ENCODE results near the gene EFCC1.

Gene EFCC1

GRCh38 chr3:129019266-129019665, 18.2 kb downstream of the EFCC1 start (continued):
- TF ChIP-seq CSRNP3 (CRISPR knock-in tag; IDR thresholded peaks at IDR 0.05) (no peak), ZC3H10 (CRISPR knock-in tag; IDR thresholded peaks at IDR 0.05) (no peak), PATZ1 (CRISPR knock-in tag; IDR thresholded peaks at IDR 0.05; ENCODE audit: borderline replicate concordance) (no peak), TCF4 (CRISPR knock-in tag; IDR thresholded peaks at IDR 0.05; ENCODE audit: borderline replicate concordance) (no peak), ZNF8 (CRISPR knock-in tag; IDR thresholded peaks at IDR 0.05) (no peak)

GRCh38 chr3:129020691-129021090, 19.6 kb downstream of the EFCC1 start:
- TF ChIP-seq POU6F1 (CRISPR knock-in tag; IDR thresholded peaks at IDR 0.05; ENCODE audit: borderline replicate concordance, low read depth) = no peak
- TF ChIP-seq PPARA (CRISPR knock-in tag; IDR thresholded peaks at IDR 0.05; ENCODE audit: borderline replicate concordance) = no peak
- TF ChIP-seq GLIS3 (CRISPR knock-in tag; IDR thresholded peaks at IDR 0.05) = no peak
- no peak for TF ChIP-seq BACH2 (CRISPR knock-in tag; IDR thresholded peaks at IDR 0.05; ENCODE audit: borderline replicate concordance)
- no peak for TF ChIP-seq CREB5 (CRISPR knock-in tag; IDR thresholded peaks at IDR 0.05; ENCODE audit: low read depth)
- TF ChIP-seq ZNF565 (CRISPR knock-in tag; conservative IDR thresholded peaks at IDR 0.05; ENCODE audit: low read depth) = no peak
- no peak for TF ChIP-seq CSRNP3 (CRISPR knock-in tag; IDR thresholded peaks at IDR 0.05)
- TF ChIP-seq TOX (CRISPR knock-in tag; IDR thresholded peaks at IDR 0.05; ENCODE audit: borderline replicate concordance) = no peak
- TF ChIP-seq ARNTL (CRISPR knock-in tag; IDR thresholded peaks at IDR 0.05; ENCODE audit: borderline replicate concordance, low read depth) = no peak
- TF ChIP-seq ZNF8 (CRISPR knock-in tag; IDR thresholded peaks at IDR 0.05) = no peak
- no peak for TF ChIP-seq CSDC2 (CRISPR knock-in tag; IDR thresholded peaks at IDR 0.05)
- no peak for TF ChIP-seq RARB (CRISPR knock-in tag; IDR thresholded peaks at IDR 0.05)
- TF ChIP-seq ESRRG (CRISPR knock-in tag; IDR thresholded peaks at IDR 0.05) = no peak
- no peak for TF ChIP-seq TCF4 (CRISPR knock-in tag; IDR thresholded peaks at IDR 0.05; ENCODE audit: borderline replicate concordance)
- no peak for TF ChIP-seq ZC3H10 (CRISPR knock-in tag; IDR thresholded peaks at IDR 0.05)
- no peak for TF ChIP-seq OSR1 (CRISPR knock-in tag; IDR thresholded peaks at IDR 0.05)
- no peak for TF ChIP-seq ZNF70 (CRISPR knock-in tag; IDR thresholded peaks at IDR 0.05)
- TF ChIP-seq PATZ1 (CRISPR knock-in tag; IDR thresholded peaks at IDR 0.05; ENCODE audit: borderline replicate concordance) = no peak
- ATAC-seq = no peak

- ATAC-seq = no peak
These were observed 20.0 kb downstream of the EFCC1 start for GRCh38 chr3:129021140-129021551.

More at GRCh38 chr3:129021140-129021551, 20.0 kb downstream of the EFCC1 start:
- TF ChIP-seq CSRNP3 (CRISPR knock-in tag; IDR thresholded peaks at IDR 0.05) (no peak), TCF4 (CRISPR knock-in tag; IDR thresholded peaks at IDR 0.05; ENCODE audit: borderline replicate concordance) (no peak), PPARA (CRISPR knock-in tag; IDR thresholded peaks at IDR 0.05; ENCODE audit: borderline replicate concordance) (no peak), RARB (CRISPR knock-in tag; IDR thresholded peaks at IDR 0.05) (no peak), CREB5 (CRISPR knock-in tag; IDR thresholded peaks at IDR 0.05; ENCODE audit: low read depth) (no peak)

Measured in SK-N-SH treated with all-trans-retinoic acid at 6 μM for 48 hours (cell line).